T-cell (primary cell): Measurements from ENCODE around the gene SIRPA. TPM values are rescaled to one million over a fixed set of nuclear protein-coding genes. Genes with fewer than 3 reads are reported as not detected.
A peak's percentile ranks its signal among the peaks of the same experiment; 100 is the strongest.

Experiments used
- ATAC-seq, 4 experiments: fragments of 200-7000 bp in 3 of 4; fragments of 150-1000 bp in 1 of 4; cut with Tn5 transposase; replicated peaks in 1 of 4; 1 replicate in 3 of 4; 2 replicates in 1 of 4; pipeline ENCODE4 v1.10.0; 2021; ENCODE audit warnings: moderate library complexity in 3 of 4, mild to moderate bottlenecking in 2 of 4, moderate number of reproducible peaks in 1 of 4
- CTCF ChIA-PET, 2 donors: fragments of 300-600 bp; sonication (Branson Sonifier 250); formaldehyde crosslinking; loops; one replicate each; lab custom pipeline; 2022; ENCODE audit warnings: antibody characterized with exemption in 2 of 2; lab: Charles Lee
- POLR2A ChIA-PET, 2 donors: fragments of 300-600 bp; sonication (Branson Sonifier 250); formaldehyde crosslinking; loops; one replicate each; lab custom pipeline; 2022; ENCODE audit warnings: antibody characterized with exemption in 2 of 2; lab: Charles Lee
- DNase-seq, 35 experiments: peaks; one replicate each; pipeline versions ENCODE4 v3.0.0 to v3.0.0-alpha.2; 2013 to 2023
- H3K27ac ChIP-seq: one replicate; pipeline ENCODE4 v1.5.1; 2013; ENCODE audit warnings: low read length
- H3K27me3 ChIP-seq, 2 experiments: replicated peaks in 1 of 2; 1 replicate in 1 of 2; 2 replicates in 1 of 2; pipeline versions ENCODE4 v1.6.1 to v1.7.0; 2013; ENCODE audit warnings: low read length in 1 of 2, mixed read lengths in 1 of 2; ENCODE audit not compliant: control insufficient read depth in 2 of 2, insufficient read depth in 2 of 2; ENCODE audit errors: extremely low read depth in 1 of 2
- H3K36me3 ChIP-seq, 2 donors: 1 replicate in 1 of 2; 2 replicates in 1 of 2; pipeline versions ENCODE4 v1.6.1 to v1.7.0; 2013; ENCODE audit warnings: low read length in 1 of 2; ENCODE audit not compliant: control insufficient read depth in 2 of 2, insufficient read depth in 1 of 2; ENCODE audit errors: extremely low read depth in 1 of 2
- H3K4me1 ChIP-seq, 2 experiments: 1 replicate in 1 of 2; 2 replicates in 1 of 2; pipeline versions ENCODE4 v1.6.1 to v1.7.0; 2013; ENCODE audit warnings: low read length in 2 of 2, mixed read lengths in 1 of 2; ENCODE audit not compliant: insufficient read depth in 2 of 2, control insufficient read depth in 1 of 2; ENCODE audit errors: extremely low read depth in 1 of 2
- H3K4me3 ChIP-seq, 2 donors: 1 replicate in 1 of 2; 2 replicates in 1 of 2; pipeline versions ENCODE4 v1.5.1 to v1.7.0; 2013; ENCODE audit warnings: mild to moderate bottlenecking in 2 of 2, low read length in 1 of 2, moderate library complexity in 1 of 2; ENCODE audit not compliant: control insufficient read depth in 1 of 2; ENCODE audit errors: extremely low read depth in 1 of 2
- H3K9me3 ChIP-seq: 2 replicates; pipeline ENCODE4 v1.7.0; 2013
- H3K27ac Mint-ChIP-seq, 2 donors: one replicate each; pipeline ENCODE4 v1.8.0; 2020 to 2021; ENCODE audit warnings: mild to moderate bottlenecking in 2 of 2, mixed read lengths in 2 of 2
- H3K27me3 Mint-ChIP-seq, 2 donors: one replicate each; pipeline ENCODE4 v1.8.0; 2021 to 2022; ENCODE audit warnings: mixed read lengths in 2 of 2
- H3K36me3 Mint-ChIP-seq: one replicate; pipeline ENCODE4 v1.8.0; 2021; ENCODE audit warnings: mixed read lengths
- H3K4me1 Mint-ChIP-seq, 3 donors: one replicate each; pipeline ENCODE4 v1.8.0; 2020 to 2022; ENCODE audit warnings: mixed read lengths in 3 of 3, mild to moderate bottlenecking in 1 of 3
- H3K4me3 Mint-ChIP-seq, 3 donors: one replicate each; pipeline ENCODE4 v1.8.0; 2020 to 2022; ENCODE audit warnings: mild to moderate bottlenecking in 3 of 3, mixed read lengths in 3 of 3, moderate library complexity in 3 of 3
- H3K9me3 Mint-ChIP-seq, 3 donors: one replicate each; pipeline ENCODE4 v1.8.0; 2020 to 2022; ENCODE audit warnings: mixed read lengths in 3 of 3
- WGBS: methylation state at CpG from one replicate; pipeline ENCODE4 v1.1.5; 2013; ENCODE audit warnings: missing lambda C conversion rate; ENCODE audit not compliant: insufficient coverage; 5-methylcytosine and 5-hydroxymethylcytosine counted together
- total RNA-seq, 35 experiments: library from RNA in 6 of 35; stranded (reverse) in 6 of 35; fragments of 120-200 nt in 1 of 35; gene quantifications; one replicate each; pipeline versions ENCODE4 v1.2.1 to v1.2.4 and lab custom pipeline; 2013 to 2026

SIRPA gene
- total RNA-seq, 5 donors from 2014 or later (not counting 1 experiment from before 2014, with no cell fraction given) = 0.15 to 0.72 (median 0.50) TPM; not detected in 1

DNA sequence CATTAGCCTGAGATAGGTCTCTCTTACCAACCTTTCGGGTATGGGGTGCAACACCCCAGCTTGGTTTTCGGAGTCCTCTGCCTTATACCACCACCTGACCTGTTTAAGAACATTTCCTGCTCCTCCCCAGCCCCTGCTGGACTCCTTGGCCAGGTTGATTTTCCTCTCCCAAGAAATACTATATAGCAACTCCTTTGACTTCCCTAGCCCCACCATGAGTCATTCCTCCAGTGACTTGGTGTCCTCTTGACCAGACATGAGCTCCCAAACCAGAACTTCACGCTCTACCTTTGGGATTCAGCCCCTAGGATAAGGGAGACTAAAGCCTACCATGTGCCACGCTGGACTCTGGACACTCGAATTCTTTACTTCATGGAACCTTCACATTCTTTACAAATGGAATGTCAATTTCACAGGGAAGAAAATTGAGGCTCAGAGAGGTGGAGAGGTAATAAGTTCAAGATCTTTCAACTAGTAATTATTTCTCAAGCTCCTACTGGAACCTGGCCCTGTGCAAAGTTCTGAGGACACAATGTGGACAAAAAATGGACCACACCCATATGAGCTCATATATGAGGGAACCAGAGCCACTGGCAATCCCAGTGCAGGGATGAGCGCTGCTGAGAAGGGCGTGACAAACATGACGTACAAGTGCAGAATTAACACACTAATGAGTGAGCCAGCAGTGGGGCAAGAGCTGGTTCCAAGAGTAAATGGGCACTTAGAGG, 48.2 kb downstream of the SIRPA start:
- H3K27ac Mint-ChIP-seq = no peak overlapping the region
- POLR2A ChIA-PET = no interaction called here
- H3K36me3 ChIP-seq = no peaks in the 10 kb centered on the region
- CTCF ChIA-PET = no interaction called here
- H3K27me3 Mint-ChIP-seq = peaks cover 51 to 53% of the 10 kb centered on the region in 2 donors
- ATAC-seq = no peak
- no peaks in the 10 kb centered on the region for H3K9me3 ChIP-seq
- 86% methylated on average over 5 of the region's 8 CpGs for WGBS
- peak in 1 of 35 experiments; percentile 18 for DNase-seq
- H3K4me3 ChIP-seq = no peak overlapping the region
- H3K27ac ChIP-seq = no peak overlapping the region
- H3K36me3 Mint-ChIP-seq = no peaks in the 10 kb centered on the region
- H3K4me3 Mint-ChIP-seq = no peak overlapping the region
- no peaks in the 10 kb centered on the region for H3K9me3 Mint-ChIP-seq
- no peaks in the 10 kb centered on the region for H3K4me1 ChIP-seq
- peaks cover 0 to 52% of the 10 kb centered on the region in 2 experiments for H3K27me3 ChIP-seq
- H3K4me1 Mint-ChIP-seq = peaks cover 0 to 3% (median 0%) of the 10 kb centered on the region in 3 donors

DNA sequence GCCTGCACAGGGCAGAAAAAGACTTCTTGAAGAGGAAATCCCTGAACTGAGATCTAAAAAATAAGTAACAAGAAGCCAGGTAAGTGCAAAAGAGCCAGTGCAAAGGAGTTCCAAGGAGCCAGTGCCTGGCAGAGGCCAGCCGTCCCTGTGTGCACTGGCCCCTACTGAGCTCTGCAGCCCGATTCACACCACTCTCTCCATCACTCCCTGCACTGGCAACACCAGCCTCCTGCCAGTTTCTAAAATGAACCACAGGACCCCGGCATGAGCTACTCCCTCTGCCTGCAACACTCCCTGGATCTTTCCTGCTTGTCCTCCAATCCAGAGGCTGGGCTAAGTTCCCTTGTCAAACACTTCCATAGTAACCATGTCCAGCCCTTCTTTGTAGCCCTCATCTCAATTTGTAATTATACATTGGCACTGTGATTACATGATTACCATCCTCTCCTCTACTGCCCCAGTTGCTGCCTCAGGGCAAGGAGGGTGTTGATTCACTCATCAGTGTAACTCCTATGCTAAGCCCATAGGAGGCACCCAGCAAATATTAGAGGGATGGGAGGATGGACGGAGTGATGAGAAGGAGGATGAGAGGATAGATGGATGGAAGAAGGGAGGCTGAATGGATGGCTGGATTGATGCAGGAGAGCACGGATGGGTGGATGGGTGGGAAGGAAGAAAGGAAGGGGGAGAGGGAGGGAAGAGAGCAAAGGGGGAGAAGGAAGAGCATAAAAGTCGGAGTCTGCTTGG, 49.3 kb downstream of the SIRPA start:
- H3K4me1 Mint-ChIP-seq = peaks cover 0 to 3% (median 0%) of the 10 kb centered on the region in 3 donors
- peaks cover 56 to 58% of the 10 kb centered on the region in 2 donors for H3K27me3 Mint-ChIP-seq
- H3K27me3 ChIP-seq = peaks cover 0 to 53% of the 10 kb centered on the region in 2 experiments
- no peaks in the 10 kb centered on the region for H3K9me3 Mint-ChIP-seq
- no peaks in the 10 kb centered on the region for H3K36me3 ChIP-seq
- no peak overlapping the region for H3K4me3 Mint-ChIP-seq
- H3K27ac ChIP-seq = no peak overlapping the region
- WGBS = 74% methylated on average over 5 of the region's 6 CpGs
- no peak for ATAC-seq
- no peak for DNase-seq
- ChIA-PET CTCF (no interaction called here), POLR2A (no interaction called here)
- no peaks in the 10 kb centered on the region for H3K4me1 ChIP-seq
- H3K4me3 ChIP-seq = no peak overlapping the region
- H3K36me3 Mint-ChIP-seq = no peaks in the 10 kb centered on the region
- no peaks in the 10 kb centered on the region for H3K9me3 ChIP-seq
- H3K27ac Mint-ChIP-seq = no peak overlapping the region

DNA sequence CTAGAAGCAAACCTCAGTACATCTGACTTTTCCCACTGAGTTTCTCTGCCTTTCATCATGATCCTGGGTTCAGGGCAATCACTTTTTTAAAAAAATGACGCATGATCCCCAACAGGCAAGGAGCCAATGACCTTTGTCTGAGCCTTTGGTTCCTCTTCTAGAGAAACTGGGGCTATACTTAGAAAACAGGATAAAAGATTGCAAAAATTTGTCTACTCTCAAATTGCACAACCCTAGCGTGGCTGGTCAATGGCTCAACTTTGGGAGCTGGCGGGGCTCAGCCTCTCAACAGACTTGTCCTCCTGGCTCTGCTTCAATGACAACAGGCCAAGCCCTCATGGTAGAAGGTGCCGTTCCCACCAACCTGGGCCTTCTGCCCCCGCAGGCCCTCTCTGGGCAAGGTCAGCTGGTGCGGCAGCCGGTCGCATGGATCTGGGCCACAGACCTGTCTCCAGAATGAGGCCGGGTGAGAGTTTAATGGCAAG, 50.0 kb downstream of the SIRPA start:
- Histone ChIP-seq H3K4me1 (no peaks in the 10 kb centered on the region), H3K9me3 (no peaks in the 10 kb centered on the region), H3K36me3 (no peaks in the 10 kb centered on the region), H3K4me3 (no peak overlapping the region), H3K27me3 (peaks cover 0 to 54% of the 10 kb centered on the region in 2 experiments), H3K27ac (no peak overlapping the region)
- no peak for ATAC-seq
- POLR2A ChIA-PET = no interaction called here
- peaks cover 56 to 58% of the 10 kb centered on the region in 2 donors for H3K27me3 Mint-ChIP-seq
- H3K4me1 Mint-ChIP-seq = peaks cover 0 to 3% (median 0%) of the 10 kb centered on the region in 3 donors
- H3K4me3 Mint-ChIP-seq = no peak overlapping the region
- H3K36me3 Mint-ChIP-seq = no peaks in the 10 kb centered on the region
- WGBS = 91% methylated on average over 8 of the region's 9 CpGs
- no peaks in the 10 kb centered on the region for H3K9me3 Mint-ChIP-seq
- no peak overlapping the region for H3K27ac Mint-ChIP-seq
- DNase-seq = peak in 2 of 35 experiments; percentile 6 to 34
- CTCF ChIA-PET = no interaction called here

DNA sequence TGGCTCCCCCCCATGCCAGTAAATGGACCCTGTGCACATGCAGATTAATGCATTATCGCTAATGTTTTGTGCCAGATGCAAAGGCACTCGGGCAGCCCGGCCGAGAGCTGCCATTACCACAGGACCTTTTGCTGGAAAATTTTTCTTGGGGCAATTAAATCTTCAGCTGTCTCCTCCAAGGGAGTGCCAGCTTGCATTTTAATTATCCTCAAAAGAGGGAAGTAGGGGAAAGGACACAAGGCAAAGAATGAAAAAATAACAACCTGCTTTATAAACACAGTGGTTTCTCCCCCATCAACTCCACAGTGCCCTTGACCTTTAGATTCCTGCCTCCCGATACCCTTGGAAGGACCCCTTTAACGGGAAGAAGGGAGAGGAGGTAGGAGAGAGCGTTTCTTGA, 50.5 kb downstream of the SIRPA start:
- Mint-ChIP-seq H3K27ac (no peak overlapping the region), H3K36me3 (no peaks in the 10 kb centered on the region), H3K27me3 (peaks cover 56 to 58% of the 10 kb centered on the region in 2 donors), H3K9me3 (no peaks in the 10 kb centered on the region), H3K4me3 (no peak overlapping the region), H3K4me1 (peaks cover 0 to 3% (median 0%) of the 10 kb centered on the region in 3 donors)
- no CpG with 5 or more reads among the region's 7 CpGs for WGBS
- Histone ChIP-seq H3K27ac (no peak overlapping the region), H3K9me3 (no peaks in the 10 kb centered on the region), H3K36me3 (no peaks in the 10 kb centered on the region), H3K4me3 (no peak overlapping the region), H3K4me1 (no peaks in the 10 kb centered on the region), H3K27me3 (peaks cover 0 to 54% of the 10 kb centered on the region in 2 experiments)
- ATAC-seq (no peak), DNase-seq (no peak)
- CTCF ChIA-PET = no interaction called here
- POLR2A ChIA-PET = no interaction called here

- H3K9me3 Mint-ChIP-seq = no peaks in the 10 kb centered on the region
- no peak overlapping the region for H3K4me3 ChIP-seq
- ChIA-PET POLR2A (no interaction called here), CTCF (no interaction called here)
- H3K4me3 Mint-ChIP-seq = no peak overlapping the region
- no peak overlapping the region for H3K27ac ChIP-seq
- peaks cover 54 to 56% of the 10 kb centered on the region in 2 donors for H3K27me3 Mint-ChIP-seq
- H3K9me3 ChIP-seq = no peaks in the 10 kb centered on the region
- no peak overlapping the region for H3K27ac Mint-ChIP-seq
- peaks cover 0 to 50% of the 10 kb centered on the region in 2 experiments for H3K27me3 ChIP-seq
- DNase-seq (no peak), ATAC-seq (no peak)
- peaks cover 0 to 3% (median 0%) of the 10 kb centered on the region in 3 donors for H3K4me1 Mint-ChIP-seq
- H3K4me1 ChIP-seq = no peaks in the 10 kb centered on the region
- WGBS = 29% methylated on average over 1 of the region's 7 CpGs
- H3K36me3 ChIP-seq = no peaks in the 10 kb centered on the region
- no peaks in the 10 kb centered on the region for H3K36me3 Mint-ChIP-seq
These were observed 51.2 kb downstream of the SIRPA start for GRCh38 chr20:1946442-1946761.

DNA sequence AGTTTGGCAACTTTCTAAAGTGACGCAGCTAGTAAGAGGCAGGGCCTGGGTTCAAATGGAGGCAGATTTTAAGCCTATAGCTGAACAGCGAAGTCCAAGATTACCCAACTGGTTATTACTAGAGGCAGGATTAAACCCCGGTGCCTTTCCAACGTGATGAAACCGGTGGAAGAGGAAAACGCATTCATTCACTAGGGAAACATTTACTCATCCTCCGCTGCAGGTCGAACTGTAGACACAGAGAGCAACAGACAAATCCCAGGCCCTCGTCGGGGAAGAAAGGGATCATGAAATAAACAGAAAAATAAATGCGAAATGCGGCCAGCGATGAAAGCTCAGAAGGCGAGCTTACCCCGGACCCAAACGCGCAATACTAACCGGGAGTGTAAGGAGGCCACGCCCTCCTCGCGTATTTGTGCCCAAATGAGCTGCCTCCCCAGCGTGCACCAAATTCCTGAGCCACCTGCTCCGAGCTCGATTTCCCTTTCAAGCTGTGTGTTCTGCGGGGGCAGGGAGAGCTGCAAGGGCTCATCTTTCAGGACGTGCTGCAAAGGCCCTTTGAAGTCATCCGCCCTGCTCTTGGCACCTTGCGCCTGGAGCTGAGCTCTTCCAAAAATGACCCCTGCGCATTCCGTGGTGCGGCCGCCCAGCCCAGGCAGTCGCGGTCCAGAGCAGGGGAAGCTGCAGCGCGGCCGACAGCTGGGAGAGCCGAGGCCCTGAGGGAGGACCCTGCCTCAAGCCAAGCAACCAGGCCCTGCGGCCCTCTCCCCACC, 51.7 kb downstream of the SIRPA start:
- Mint-ChIP-seq H3K27me3 (peaks cover 50% of the 10 kb centered on the region in 2 donors), H3K4me1 (peaks cover 0 to 3% (median 0%) of the 10 kb centered on the region in 3 donors), H3K4me3 (no peak overlapping the region), H3K9me3 (no peaks in the 10 kb centered on the region), H3K36me3 (no peaks in the 10 kb centered on the region), H3K27ac (no peak overlapping the region)
- Histone ChIP-seq H3K36me3 (no peaks in the 10 kb centered on the region), H3K27ac (no peak overlapping the region), H3K9me3 (no peaks in the 10 kb centered on the region), H3K4me1 (no peaks in the 10 kb centered on the region), H3K4me3 (no peak overlapping the region), H3K27me3 (peaks cover 0 to 50% of the 10 kb centered on the region in 2 experiments)
- ATAC-seq = no peak
- WGBS = 15% methylated on average over 39 of the region's 39 CpGs
- ChIA-PET POLR2A (no interaction called here), CTCF (no interaction called here)
- DNase-seq = peak in 1 of 35 experiments; percentile 19
